BJ (cell line): ENCODE data around the gene LYPD6. TPM values are rescaled to one million over a fixed set of nuclear protein-coding genes. Genes with fewer than 3 reads are reported as not detected.
A peak's percentile ranks its signal among the peaks of the same experiment; 100 is the strongest.

Experiments used
- CTCF ChIA-PET: fragments of 350-600 bp; formaldehyde crosslinking; extraction: SDS; loops from one replicate; lab custom pipeline; 2021; ENCODE audit warnings: antibody characterized with exemption, inconsistent platforms; lab: Yijun Ruan, JAX
- POLR2A ChIA-PET: fragments of 300-600 bp; sonication (Branson Sonifier 250); formaldehyde crosslinking; extraction: SDS; loops from one replicate; lab custom pipeline; 2021; ENCODE audit warnings: antibody characterized with exemption; lab: Charles Lee
- DNase-seq: peaks from one replicate; pipeline ENCODE4 v3.0.0-alpha.2; 2011; ENCODE audit warnings: low read depth
- H3K27me3 ChIP-seq: 2 replicates; pipeline ENCODE4 v1.6.0; 2011; ENCODE audit warnings: low read length; ENCODE audit not compliant: control insufficient read depth, insufficient read depth
- H3K36me3 ChIP-seq: 2 replicates; pipeline ENCODE4 v1.5.1; 2011; ENCODE audit warnings: low read length; ENCODE audit not compliant: control insufficient read depth, insufficient read depth
- H3K4me3 ChIP-seq: 2 replicates; pipeline ENCODE4 v1.5.1; 2011; ENCODE audit warnings: low read depth, mild to moderate bottlenecking, control low read depth, low read length
- polyA plus RNA-seq: library from polyadenylated mRNA; depleted of rRNA; stranded (reverse); fragments of >200 nt; gene quantifications from 2 replicates; pipeline ENCODE4 v1.2.3, GENCODE V29; 2011
- TF ChIP-seq, protein P1 (sequence below): IDR thresholded peaks from 2 replicates; pipeline ENCODE4 v1.5.1; 2011; ENCODE audit warnings: low read depth, mild to moderate bottlenecking, control low read depth, inconsistent platforms, low read length, moderate library complexity; ENCODE audit not compliant: insufficient read depth

The LYPD6 gene
- polyA plus RNA-seq, 1 experiment: 7.1 TPM

DNA sequence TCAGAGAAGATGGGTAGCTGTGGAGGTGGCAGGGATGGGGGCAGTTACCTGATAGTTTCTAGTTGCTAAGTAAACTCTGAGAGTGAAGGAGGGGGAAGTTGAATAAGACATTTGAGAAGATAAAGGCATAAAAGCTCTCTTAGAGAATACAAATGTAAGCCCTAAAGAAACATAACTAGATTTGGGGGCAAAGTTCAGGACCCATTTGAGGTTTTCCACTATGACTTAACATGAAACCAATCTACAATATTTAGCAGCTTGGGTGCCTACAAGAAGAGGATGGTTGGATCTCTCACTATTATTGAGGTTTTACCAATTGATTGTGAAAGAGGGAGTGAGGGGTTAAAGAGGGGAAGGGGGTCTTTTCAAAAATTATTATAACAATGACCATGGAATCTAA lies 34.4 kb upstream of the LYPD6 start:
- Histone ChIP-seq H3K36me3 (no peaks in the 10 kb centered on the region), H3K4me3 (no peak overlapping the region), H3K27me3 (no peaks in the 10 kb centered on the region; the same call in 1 of the 2 replicates)
- TF ChIP-seq, protein P1, sequence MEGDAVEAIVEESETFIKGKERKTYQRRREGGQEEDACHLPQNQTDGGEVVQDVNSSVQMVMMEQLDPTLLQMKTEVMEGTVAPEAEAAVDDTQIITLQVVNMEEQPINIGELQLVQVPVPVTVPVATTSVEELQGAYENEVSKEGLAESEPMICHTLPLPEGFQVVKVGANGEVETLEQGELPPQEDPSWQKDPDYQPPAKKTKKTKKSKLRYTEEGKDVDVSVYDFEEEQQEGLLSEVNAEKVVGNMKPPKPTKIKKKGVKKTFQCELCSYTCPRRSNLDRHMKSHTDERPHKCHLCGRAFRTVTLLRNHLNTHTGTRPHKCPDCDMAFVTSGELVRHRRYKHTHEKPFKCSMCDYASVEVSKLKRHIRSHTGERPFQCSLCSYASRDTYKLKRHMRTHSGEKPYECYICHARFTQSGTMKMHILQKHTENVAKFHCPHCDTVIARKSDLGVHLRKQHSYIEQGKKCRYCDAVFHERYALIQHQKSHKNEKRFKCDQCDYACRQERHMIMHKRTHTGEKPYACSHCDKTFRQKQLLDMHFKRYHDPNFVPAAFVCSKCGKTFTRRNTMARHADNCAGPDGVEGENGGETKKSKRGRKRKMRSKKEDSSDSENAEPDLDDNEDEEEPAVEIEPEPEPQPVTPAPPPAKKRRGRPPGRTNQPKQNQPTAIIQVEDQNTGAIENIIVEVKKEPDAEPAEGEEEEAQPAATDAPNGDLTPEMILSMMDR: no peak
- ChIA-PET CTCF (no interaction called here), POLR2A (no interaction called here)
- no peak for DNase-seq

DNA sequence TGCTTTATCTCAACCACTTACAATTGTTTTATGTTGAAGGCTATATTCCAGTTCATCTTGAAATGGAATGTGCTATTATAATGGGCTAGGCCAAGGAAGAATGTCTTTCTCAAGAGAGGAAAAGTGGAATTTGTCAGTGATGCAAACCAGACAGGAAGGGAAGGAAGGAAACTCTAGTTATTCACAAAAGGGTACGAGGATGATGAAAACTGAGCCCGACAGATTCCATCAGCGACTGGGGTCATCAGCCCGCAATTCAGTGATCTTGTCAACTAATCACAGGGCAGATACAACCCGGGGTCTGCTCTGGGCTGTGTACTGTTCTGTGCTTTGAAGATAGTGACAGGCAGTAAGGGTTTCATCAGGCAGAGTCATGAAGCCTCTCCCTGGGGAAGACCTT lies 23.4 kb upstream of the LYPD6 start:
- DNase-seq: no peak
- ChIA-PET CTCF (no interaction called here), POLR2A (no interaction called here)
- Histone ChIP-seq H3K4me3 (no peak overlapping the region), H3K36me3 (no peaks in the 10 kb centered on the region), H3K27me3 (peaks cover 3% of the 10 kb centered on the region)
- TF ChIP-seq, protein P1: no peak

GRCh38 chr2:149310349-149310748 lies 20.0 kb upstream of the LYPD6 start:
- DNase-seq: no peak
- Histone ChIP-seq H3K4me3 (no peak overlapping the region), H3K36me3 (no peaks in the 10 kb centered on the region), H3K27me3 (peaks cover 3% of the 10 kb centered on the region)
- TF ChIP-seq, protein P1: no peak
- CTCF ChIA-PET: interaction anchor here (0.6 to 1.9 kb wide), 2 partner anchors 29 to 294 kb away, joined by 3 to 6 read pairs; no protein-coding TSS in a partner anchor
- POLR2A ChIA-PET: no interaction called here

DNA sequence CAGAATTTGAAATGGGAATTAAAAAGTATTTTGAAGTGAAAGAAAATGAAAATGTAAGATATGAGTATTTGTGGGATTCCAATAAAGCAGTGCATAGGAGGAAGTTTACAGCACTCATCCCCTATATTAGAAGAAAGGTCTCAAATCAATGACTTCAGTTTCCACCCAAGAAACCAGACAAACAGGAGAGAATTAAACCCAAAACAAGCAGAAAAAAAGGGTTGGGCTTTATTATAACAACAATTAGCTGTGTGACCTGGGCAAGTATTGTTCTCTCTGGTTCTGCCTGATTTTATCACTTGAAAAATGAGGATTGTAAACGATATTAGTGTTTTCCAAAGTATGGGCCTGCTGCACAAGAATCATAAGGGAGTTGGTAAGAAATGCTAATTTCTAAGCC lies 18.3 kb upstream of the LYPD6 start:
- TF ChIP-seq, protein P1: no peak
- Histone ChIP-seq H3K27me3 (peaks cover 2% of the 10 kb centered on the region), H3K4me3 (no peak overlapping the region), H3K36me3 (no peaks in the 10 kb centered on the region)
- ChIA-PET CTCF (interaction anchor here (1.2 to 2.3 kb wide), 5 partner anchors 8 to 295 kb away, joined by 3 to 14 read pairs (median 6); no protein-coding TSS in a partner anchor), POLR2A (no interaction called here)
- no peak for DNase-seq

- TF ChIP-seq, protein P1: peak; percentile 78
- no peak overlapping the region for H3K4me3 ChIP-seq
- POLR2A ChIA-PET: no interaction called here
These were observed 16.8 kb upstream of the LYPD6 start for GRCh38 chr2:149313512-149313972.

More at GRCh38 chr2:149313512-149313972, 16.8 kb upstream of the LYPD6 start:
- no peaks in the 10 kb centered on the region for H3K36me3 ChIP-seq
- CTCF ChIA-PET: interaction anchor here (0.9 to 2.4 kb wide), 10 partner anchors 9 to 296 kb away, joined by 3 to 14 read pairs (median 4); no protein-coding TSS in a partner anchor
- no peak for DNase-seq
- H3K27me3 ChIP-seq: no peaks in the 10 kb centered on the region
